ENCODE results near the gene TNFAIP8L1.
"Not testable (repeated sequence)": the region's sequence is repeated elsewhere in the genome, so short reads cannot be mapped to it uniquely, and the experiment has no call there.

TNFAIP8L1 gene

GRCh38 chr19:4638828-4639530 lies at the start of gene TNFAIP8L1:
Gene TNFAIP8L1, plus strand, starts transcription at chr19:4639516. Its CDS starts 12,354 bp downstream, at chr19:4651870.
- DNase-seq (ENCODE audit: low read depth), result peak; percentile 92

GRCh38 chr19:4589579-4590410 lies 49.5 kb upstream of the TNFAIP8L1 start:
- DNase-seq (ENCODE audit: low read depth), result no peak

GRCh38 chr19:4590559-4590958 lies 48.8 kb upstream of the TNFAIP8L1 start:
- no peak for DNase-seq (ENCODE audit: low read depth)

GRCh38 chr19:4591320-4591719 lies 48.0 kb upstream of the TNFAIP8L1 start:
- DNase-seq (ENCODE audit: low read depth), result no peak

- no peak for DNase-seq (ENCODE audit: low read depth)
Measured at GRCh38 chr19:4592445-4592844, 46.9 kb upstream of the TNFAIP8L1 start.

GRCh38 chr19:4593409-4593851 lies 45.9 kb upstream of the TNFAIP8L1 start:
- DNase-seq (ENCODE audit: low read depth), result peak; percentile 76

- DNase-seq (ENCODE audit: low read depth), result no peak
Measured at GRCh38 chr19:4594201-4594600, 45.1 kb upstream of the TNFAIP8L1 start.

- not testable (repeated sequence) for DNase-seq (ENCODE audit: low read depth)
Measured at GRCh38 chr19:4595158-4595557, 44.2 kb upstream of the TNFAIP8L1 start.

- no peak for DNase-seq (ENCODE audit: low read depth)
Measured at GRCh38 chr19:4596033-4596904, 43.0 kb upstream of the TNFAIP8L1 start.

GRCh38 chr19:4597278-4597974 lies 41.9 kb upstream of the TNFAIP8L1 start:
- DNase-seq (ENCODE audit: low read depth), result no peak

GRCh38 chr19:4597975-4598671 lies 41.2 kb upstream of the TNFAIP8L1 start:
- DNase-seq (ENCODE audit: low read depth), result peak; percentile 36

- DNase-seq (ENCODE audit: low read depth), result no peak
Measured at GRCh38 chr19:4598712-4599111, 40.6 kb upstream of the TNFAIP8L1 start.

GRCh38 chr19:4600082-4600481 lies 39.2 kb upstream of the TNFAIP8L1 start:
- no peak for DNase-seq (ENCODE audit: low read depth)

- DNase-seq (ENCODE audit: low read depth), result no peak
Measured at GRCh38 chr19:4600893-4601292, 38.4 kb upstream of the TNFAIP8L1 start.

- DNase-seq (ENCODE audit: low read depth), result no peak
Measured at GRCh38 chr19:4602173-4602788, 37.0 kb upstream of the TNFAIP8L1 start.

- no peak for DNase-seq (ENCODE audit: low read depth)
Measured at GRCh38 chr19:4602915-4603314, 36.4 kb upstream of the TNFAIP8L1 start.

GRCh38 chr19:4604912-4605311 lies 34.4 kb upstream of the TNFAIP8L1 start:
- no peak for DNase-seq (ENCODE audit: low read depth)

- DNase-seq (ENCODE audit: low read depth), result no peak
Measured at GRCh38 chr19:4606181-4606580, 33.1 kb upstream of the TNFAIP8L1 start.

- DNase-seq (ENCODE audit: low read depth), result no peak
Measured at GRCh38 chr19:4606921-4607678, 32.2 kb upstream of the TNFAIP8L1 start.

Measured in amniotic epithelial cell (primary cell).